Psoas muscle (tissue), 8 donors: ENCODE data around the gene THADA. TPM values are rescaled to one million over a fixed set of nuclear protein-coding genes. Genes with fewer than 3 reads are reported as not detected.

Experiments
- ATAC-seq, 4 donors: fragments of 200-7000 bp; cut with Tn5 transposase; one replicate each; pipeline ENCODE4 v1.9.1; 2020; ENCODE audit warnings: moderate library complexity in 3 of 4, mild to moderate bottlenecking in 2 of 4
- DNase-seq, 2 donors: peaks; one replicate each; pipeline ENCODE4 v3.0.0-alpha.2; 2020
- H3K27ac ChIP-seq: fragments of 200-600 bp; one replicate; pipeline ENCODE4 v1.8.0; 2022
- H3K27me3 ChIP-seq, 3 donors: fragments of 200-600 bp in 1 of 3; one replicate each; pipeline versions ENCODE4 v1.6.1 to v1.8.0; 2013 to 2022; ENCODE audit warnings: low read length in 2 of 3, mild to moderate bottlenecking in 2 of 3, moderate library complexity in 1 of 3; ENCODE audit not compliant: insufficient read depth in 3 of 3
- H3K36me3 ChIP-seq, 2 donors: fragments of 200-600 bp in 1 of 2; one replicate each; pipeline versions ENCODE4 v1.6.1 to v1.8.0; 2013 to 2022; ENCODE audit warnings: low read depth in 1 of 2, mild to moderate bottlenecking in 1 of 2, moderate library complexity in 1 of 2; ENCODE audit not compliant: insufficient read depth in 1 of 2
- H3K4me1 ChIP-seq: fragments of 200-600 bp; one replicate; pipeline ENCODE4 v1.8.0; 2022
- H3K4me3 ChIP-seq: fragments of 200-600 bp; one replicate; pipeline ENCODE4 v1.8.0; 2022; ENCODE audit warnings: mild to moderate bottlenecking
- H3K9me3 ChIP-seq: fragments of 200-600 bp; one replicate; pipeline ENCODE4 v1.8.0; 2022
- CTCF ChIP-seq: fragments of 200-600 bp; IDR thresholded peaks from one replicate; pipeline ENCODE4 v1.8.0; 2022; ENCODE audit warnings: antibody characterized with exemption
- WGBS, 3 donors: extraction: QIAGEN DNeasy Blood & Tissue Kit; methylation state at CpG; one replicate each; pipeline versions ENCODE4 v1.1.6 to v1.1.7; 2013; 5-methylcytosine and 5-hydroxymethylcytosine counted together
- intact Hi-C, 2 donors: fragments of 100-400 bp; cut with DNase I; formaldehyde crosslinking; loops; one replicate each; pipeline versions ENCODE4 v1.11.0 to v1.14.2; 2022
- polyA plus RNA-seq, 3 donors: library from polyadenylated mRNA; stranded (reverse); fragments of 200-250 nt; gene quantifications; one replicate each; pipeline ENCODE4 v1.2.3, GENCODE V29; 2013
- total RNA-seq, 4 donors: library from RNA; stranded (reverse); fragmentation: NEBNext Ultra II Directional in 2 of 4; extraction: Animal tissue kit (Norgen Biotek cat#: 25700) in 2 of 4; gene quantifications; one replicate each; pipeline versions ENCODE4 v1.2.1 to v1.2.4, GENCODE V29; 2021 to 2023
- donor health status: healthy with polysubstance abuse.
- donor health status: DM: no; HTN: no; CAD: no; lungs with moderate emphysema.
- donor health status: Bipolar disorder and iron deficiency.
- donor health status: healthy.
- donor health status: DM: yes; HTN: yes; CAD: no.
- donor health status: DM: no; HTN: no; CAD: no.
- donor health status: DM: no; HTN: no; CAD: no.
- donor health status: DM: yes; HTN: yes; CAD: no.

Gene THADA
- total and polyA plus RNA-seq, 7 donors: 8.1 to 17.4 (median 11.6) TPM

- intact Hi-C loops: no loop called here
- Histone ChIP-seq H3K27me3 (no peaks in the 10 kb centered on the region), H3K9me3 (no peaks in the 10 kb centered on the region), H3K27ac (no peak overlapping the region), H3K36me3 (no peaks in the 10 kb centered on the region), H3K4me1 (peaks cover 11% of the 10 kb centered on the region), H3K4me3 (no peak overlapping the region)
- ATAC-seq (no peak), DNase-seq (no peak)
- 64 to 75% (median 66%) methylated on average over 3 of the region's 3 CpGs for WGBS, 3 donors
- TF ChIP-seq CTCF: no peak
Observed at GRCh38 chr2:43355399-43355798, 240.4 kb downstream of the THADA start.

GRCh38 chr2:43349904-43350303 lies 245.9 kb downstream of the THADA start:
- no peaks in the 10 kb centered on the region for H3K27me3 ChIP-seq
- 29 to 36% (median 31%) methylated on average over 3 of the region's 3 CpGs for WGBS, 3 donors
- H3K27ac ChIP-seq: peak overlapping the region; percentile 88
- DNase-seq (no peak), ATAC-seq (no peak)
- H3K9me3 ChIP-seq: no peaks in the 10 kb centered on the region
- H3K36me3 ChIP-seq: no peaks in the 10 kb centered on the region
- peaks cover 55% of the 10 kb centered on the region for H3K4me1 ChIP-seq
- no peak overlapping the region for H3K4me3 ChIP-seq
- intact Hi-C loops: loop anchor here (5.0 to 10.0 kb wide), 3 partner anchors 37 to 107 kb away; no protein-coding TSS in a partner anchor
- TF ChIP-seq CTCF: no peak

- peaks cover 63% of the 10 kb centered on the region for H3K4me1 ChIP-seq
- ATAC-seq (peak in 3 of 4 donors; percentile 42 to 56 (median 45)), DNase-seq (peak; percentile 47 to 62)
- intact Hi-C loops: loop anchor here (5.0 to 10.0 kb wide), 3 partner anchors 38 to 108 kb away; no protein-coding TSS in a partner anchor
- no peaks in the 10 kb centered on the region for H3K27me3 ChIP-seq
- H3K36me3 ChIP-seq: no peaks in the 10 kb centered on the region
- peak overlapping the region; percentile 88 for H3K27ac ChIP-seq
- H3K4me3 ChIP-seq: no peak overlapping the region
- no peaks in the 10 kb centered on the region for H3K9me3 ChIP-seq
- TF ChIP-seq CTCF: no peak
- 8 to 19% (median 18%) methylated on average over 1 of the region's 1 CpG for WGBS, 3 donors
Observed at GRCh38 chr2:43348908-43349661, 246.8 kb downstream of the THADA start.

- WGBS, 3 donors: 66 to 75% (median 69%) methylated on average over 4 of the region's 4 CpGs
- no peaks in the 10 kb centered on the region for H3K9me3 ChIP-seq
- peak overlapping the region; percentile 88 for H3K27ac ChIP-seq
- peaks cover 76% of the 10 kb centered on the region for H3K4me1 ChIP-seq
- TF ChIP-seq CTCF: no peak
- no peaks in the 10 kb centered on the region for H3K36me3 ChIP-seq
- H3K27me3 ChIP-seq: no peaks in the 10 kb centered on the region
- ATAC-seq (no peak), DNase-seq (no peak)
- intact Hi-C loops: loop anchor here (5.0 to 10.0 kb wide), 3 partner anchors 40 to 110 kb away; no protein-coding TSS in a partner anchor
- H3K4me3 ChIP-seq: no peak overlapping the region
Observed at GRCh38 chr2:43347746-43348145, 248.1 kb downstream of the THADA start.
